ENCODE measurements around the gene KMT2C.
"Not testable (repeated sequence)": the region's sequence is repeated elsewhere in the genome, so short reads cannot be mapped to it uniquely, and the experiment has no call there.

The KMT2C gene

GRCh38 chr7:152376716-152377484 lies 58.9 kb downstream of the KMT2C start:
- Histone ChIP-seq H4K20me1 (ENCODE audit: insufficient read depth, low read length) (peaks cover 31% of the 10 kb centered on the region), H3K79me2 (ENCODE audit: insufficient read depth, low read length) (peaks cover 96% of the 10 kb centered on the region)
- not testable (repeated sequence) for H3K9me3 ChIP-seq (ENCODE audit: insufficient read depth, low read length, severe bottlenecking); H3K4me1 ChIP-seq (ENCODE audit: insufficient read depth, low read length); ATAC-seq (ENCODE audit: insufficient read depth, low read depth); H3K9ac ChIP-seq (ENCODE audit: low read depth, low read length); DNase-seq; H2AFZ ChIP-seq (ENCODE audit: low read depth, low read length); H3K27me3 ChIP-seq (ENCODE audit: insufficient read depth, low read length, poor library complexity); H3K27ac ChIP-seq (ENCODE audit: low read length); H3K4me3 ChIP-seq (ENCODE audit: low read depth in 1 of 2, low read length in 2 of 2); H3K4me2 ChIP-seq (ENCODE audit: insufficient read depth, low read length); H3K36me3 ChIP-seq (ENCODE audit: insufficient read depth, low read length)

- Histone ChIP-seq H3K4me2 (ENCODE audit: insufficient read depth, low read length) (no peak overlapping the region), H3K4me1 (ENCODE audit: insufficient read depth, low read length) (0 out of 2 replicates have a peak, but pooled peaks cover 6% of the 10 kb centered on the region), H3K9ac (ENCODE audit: low read depth, low read length) (no peak overlapping the region), H3K27ac (ENCODE audit: low read length) (no peak overlapping the region), H4K20me1 (ENCODE audit: insufficient read depth, low read length) (peaks cover 74% of the 10 kb centered on the region), H3K36me3 (ENCODE audit: insufficient read depth, low read length) (0 out of 2 replicates have a peak, but pooled peaks cover 2% of the 10 kb centered on the region), H3K4me3 (ENCODE audit: low read depth in 1 of 2, low read length in 2 of 2) (no peak overlapping the region), H3K27me3 (ENCODE audit: insufficient read depth, low read length, poor library complexity) (no peaks in the 10 kb centered on the region), H3K79me2 (ENCODE audit: insufficient read depth, low read length) (peaks cover 99% of the 10 kb centered on the region), H2AFZ (ENCODE audit: low read depth, low read length) (no peak overlapping the region), H3K9me3 (ENCODE audit: insufficient read depth, low read length, severe bottlenecking) (no peaks in the 10 kb centered on the region)
- TF ChIP-seq EZH2 (IDR thresholded peaks at IDR 0.05; ENCODE audit: borderline replicate concordance, low read depth, low read length, severe bottlenecking) = no peak
- TF ChIP-seq CTCF (IDR thresholded peaks at IDR 0.05; ENCODE audit: borderline replicate concordance, extremely low read depth, low read length, poor library complexity, severe bottlenecking) = no peak
- DNase-seq (no peak), ATAC-seq (ENCODE audit: insufficient read depth, low read depth) (no peak)
Measured at GRCh38 chr7:152370297-152370696, 65.5 kb downstream of the KMT2C start.

- Histone ChIP-seq H3K79me2 (ENCODE audit: insufficient read depth, low read length) (peaks cover 99% of the 10 kb centered on the region), H3K9me3 (ENCODE audit: insufficient read depth, low read length, severe bottlenecking) (no peaks in the 10 kb centered on the region), H3K4me1 (ENCODE audit: insufficient read depth, low read length) (0 out of 2 replicates have a peak, but pooled peaks cover 6% of the 10 kb centered on the region), H3K27ac (ENCODE audit: low read length) (peak overlapping the region; percentile 33; the same call in 1 of the 2 replicates), H3K9ac (ENCODE audit: low read depth, low read length) (no peak overlapping the region), H3K36me3 (ENCODE audit: insufficient read depth, low read length) (0 out of 2 replicates have a peak, but pooled peaks cover 2% of the 10 kb centered on the region), H3K4me3 (ENCODE audit: low read depth in 1 of 2, low read length in 2 of 2) (no peak overlapping the region), H3K4me2 (ENCODE audit: insufficient read depth, low read length) (no peak overlapping the region), H4K20me1 (ENCODE audit: insufficient read depth, low read length) (peaks cover 80% of the 10 kb centered on the region), H3K27me3 (ENCODE audit: insufficient read depth, low read length, poor library complexity) (no peaks in the 10 kb centered on the region), H2AFZ (ENCODE audit: low read depth, low read length) (no peak overlapping the region)
- no peak for ATAC-seq (ENCODE audit: insufficient read depth, low read depth)
- DNase-seq = no peak
- no peak for TF ChIP-seq CTCF (IDR thresholded peaks at IDR 0.05; ENCODE audit: borderline replicate concordance, extremely low read depth, low read length, poor library complexity, severe bottlenecking)
- TF ChIP-seq EZH2 (IDR thresholded peaks at IDR 0.05; ENCODE audit: borderline replicate concordance, low read depth, low read length, severe bottlenecking) = no peak
Measured at GRCh38 chr7:152369518-152369917, 66.3 kb downstream of the KMT2C start.

- ATAC-seq (ENCODE audit: insufficient read depth, low read depth) (no peak), DNase-seq (no peak)
- TF ChIP-seq CTCF (IDR thresholded peaks at IDR 0.05; ENCODE audit: borderline replicate concordance, extremely low read depth, low read length, poor library complexity, severe bottlenecking) (no peak), EZH2 (IDR thresholded peaks at IDR 0.05; ENCODE audit: borderline replicate concordance, low read depth, low read length, severe bottlenecking) (no peak)
- no peak overlapping the region for H3K9ac ChIP-seq (ENCODE audit: low read depth, low read length)
- H3K4me3 ChIP-seq (ENCODE audit: low read depth in 1 of 2, low read length in 2 of 2) = no peak overlapping the region
- no peaks in the 10 kb centered on the region for H3K9me3 ChIP-seq (ENCODE audit: insufficient read depth, low read length, severe bottlenecking)
- peaks cover 81% of the 10 kb centered on the region for H4K20me1 ChIP-seq (ENCODE audit: insufficient read depth, low read length)
- H2AFZ ChIP-seq (ENCODE audit: low read depth, low read length) = no peak overlapping the region
- H3K27ac ChIP-seq (ENCODE audit: low read length) = no peak overlapping the region
- peaks cover 100% of the 10 kb centered on the region for H3K79me2 ChIP-seq (ENCODE audit: insufficient read depth, low read length)
- no peaks in the 10 kb centered on the region for H3K27me3 ChIP-seq (ENCODE audit: insufficient read depth, low read length, poor library complexity)
- no peak overlapping the region for H3K4me2 ChIP-seq (ENCODE audit: insufficient read depth, low read length)
- H3K36me3 ChIP-seq (ENCODE audit: insufficient read depth, low read length) = 0 out of 2 replicates have a peak, but pooled peaks cover 2% of the 10 kb centered on the region
- H3K4me1 ChIP-seq (ENCODE audit: insufficient read depth, low read length) = 0 out of 2 replicates have a peak, but pooled peaks cover 6% of the 10 kb centered on the region
Measured at GRCh38 chr7:152367170-152367569, 68.6 kb downstream of the KMT2C start.

Data from DND-41 (cell line).